ENCODE data around the gene MYO1H. TPM values are rescaled to one million over a fixed set of nuclear protein-coding genes. Genes with fewer than 3 reads are reported as not detected.

Gene MYO1H
- total RNA-seq, 4 donors from 2014 or later = not detected

DNA sequence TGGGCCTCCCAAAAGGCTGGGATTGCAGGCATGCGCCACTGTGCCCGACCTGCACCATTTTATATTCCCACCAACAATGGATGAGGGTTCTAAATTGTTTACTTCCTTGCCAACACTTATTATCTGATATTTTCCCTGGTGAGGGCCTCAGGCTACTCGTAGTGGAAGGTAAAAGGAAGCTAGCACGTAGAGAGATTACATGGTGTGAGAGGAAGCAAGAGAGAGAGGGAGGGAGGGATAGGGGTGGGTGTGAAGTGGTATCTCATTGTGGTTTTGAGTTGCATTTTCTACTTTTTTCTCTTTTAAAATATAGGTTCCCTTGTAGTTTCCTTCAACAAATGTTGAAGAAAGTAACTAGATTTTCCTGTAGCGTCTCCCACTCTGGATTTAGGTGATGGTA is 30.9 kb downstream of the MYO1H start:
- H3K27ac ChIP-seq (replicated peaks in 1 of 4) = no peak overlapping the region
- H3K9me3 ChIP-seq = no peaks in the 10 kb centered on the region
- H3K27me3 ChIP-seq = no peaks in the 10 kb centered on the region
- intact Hi-C loops (cut with DNase I) = no loop called here
- H3K4me3 ChIP-seq = no peak overlapping the region
- TF ChIP-seq POLR2A (IDR thresholded peaks at IDR 0.05; ENCODE audit: low read depth) (no peak), POLR2AphosphoS5 (IDR thresholded peaks at IDR 0.05) (no peak), EP300 (IDR thresholded peaks at IDR 0.05) (no peak)
- TF ChIP-seq, protein P1, sequence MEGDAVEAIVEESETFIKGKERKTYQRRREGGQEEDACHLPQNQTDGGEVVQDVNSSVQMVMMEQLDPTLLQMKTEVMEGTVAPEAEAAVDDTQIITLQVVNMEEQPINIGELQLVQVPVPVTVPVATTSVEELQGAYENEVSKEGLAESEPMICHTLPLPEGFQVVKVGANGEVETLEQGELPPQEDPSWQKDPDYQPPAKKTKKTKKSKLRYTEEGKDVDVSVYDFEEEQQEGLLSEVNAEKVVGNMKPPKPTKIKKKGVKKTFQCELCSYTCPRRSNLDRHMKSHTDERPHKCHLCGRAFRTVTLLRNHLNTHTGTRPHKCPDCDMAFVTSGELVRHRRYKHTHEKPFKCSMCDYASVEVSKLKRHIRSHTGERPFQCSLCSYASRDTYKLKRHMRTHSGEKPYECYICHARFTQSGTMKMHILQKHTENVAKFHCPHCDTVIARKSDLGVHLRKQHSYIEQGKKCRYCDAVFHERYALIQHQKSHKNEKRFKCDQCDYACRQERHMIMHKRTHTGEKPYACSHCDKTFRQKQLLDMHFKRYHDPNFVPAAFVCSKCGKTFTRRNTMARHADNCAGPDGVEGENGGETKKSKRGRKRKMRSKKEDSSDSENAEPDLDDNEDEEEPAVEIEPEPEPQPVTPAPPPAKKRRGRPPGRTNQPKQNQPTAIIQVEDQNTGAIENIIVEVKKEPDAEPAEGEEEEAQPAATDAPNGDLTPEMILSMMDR (IDR thresholded peaks at IDR 0.05) = no peak
- WGBS = 70% methylated on average over 5 of the region's 5 CpGs
- no peak for DNase-seq (ENCODE audit: extremely low spot score)
- H3K36me3 ChIP-seq = no peaks in the 10 kb centered on the region
- H3K4me1 ChIP-seq = no peaks in the 10 kb centered on the region

DNA sequence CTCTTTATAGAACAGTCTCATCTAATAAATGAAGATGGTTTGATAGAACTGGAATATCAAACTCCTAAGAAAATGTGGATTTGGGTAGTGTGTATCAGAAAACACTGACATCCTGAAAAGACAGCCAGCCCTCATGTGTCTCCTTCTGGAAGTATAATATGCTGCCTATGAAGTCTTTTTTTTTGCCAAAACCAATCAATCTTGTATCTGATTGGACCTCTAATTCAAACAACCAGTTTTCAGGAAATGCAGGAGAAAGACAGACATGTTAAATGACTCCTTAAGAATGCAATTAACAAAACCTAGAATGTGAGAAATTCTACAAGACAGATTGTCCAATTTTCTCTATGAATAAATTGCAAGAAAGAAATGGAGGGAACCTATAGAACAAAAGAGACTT is 34.3 kb downstream of the MYO1H start:
- Histone ChIP-seq H3K27ac (replicated peaks in 1 of 4) (no peak overlapping the region), H3K9me3 (no peaks in the 10 kb centered on the region), H3K4me3 (no peak overlapping the region), H3K27me3 (no peaks in the 10 kb centered on the region), H3K36me3 (no peaks in the 10 kb centered on the region), H3K4me1 (peaks cover 0 to 20% (median 17%) of the 10 kb centered on the region in 4 donors)
- no peak for DNase-seq (ENCODE audit: extremely low spot score)
- TF ChIP-seq POLR2AphosphoS5 (IDR thresholded peaks at IDR 0.05) = no peak
- TF ChIP-seq POLR2A (IDR thresholded peaks at IDR 0.05; ENCODE audit: low read depth) = no peak
- TF ChIP-seq, protein P1 (IDR thresholded peaks at IDR 0.05) = no peak
- no peak for TF ChIP-seq EP300 (IDR thresholded peaks at IDR 0.05)
- intact Hi-C loops (cut with DNase I) = no loop called here

DNA sequence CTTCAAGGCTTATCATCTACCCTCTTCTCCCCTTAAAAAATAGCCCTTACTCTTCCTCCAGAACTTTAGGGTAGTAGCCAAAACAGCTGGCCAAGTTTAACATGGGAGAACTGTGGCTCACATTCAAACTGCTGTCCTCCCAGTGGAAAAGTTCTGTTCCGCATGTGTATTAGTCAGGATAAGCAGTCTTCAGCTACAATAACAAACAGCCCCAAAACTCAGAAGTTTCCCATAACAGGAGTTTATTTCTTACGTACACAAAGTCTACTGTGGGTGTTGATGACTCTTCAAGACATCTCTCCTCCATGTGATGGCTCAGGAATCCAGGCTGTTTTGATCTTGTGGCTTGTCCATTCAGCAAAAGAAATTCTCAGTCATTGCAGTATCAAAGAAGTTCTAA is 35.5 kb downstream of the MYO1H start:
- peaks cover 0 to 23% (median 18%) of the 10 kb centered on the region in 4 donors for H3K4me1 ChIP-seq
- H3K9me3 ChIP-seq = no peaks in the 10 kb centered on the region
- H3K36me3 ChIP-seq = no peaks in the 10 kb centered on the region
- no peaks in the 10 kb centered on the region for H3K27me3 ChIP-seq
- DNase-seq (ENCODE audit: extremely low spot score) = no peak
- H3K4me3 ChIP-seq = no peak overlapping the region
- intact Hi-C loops (cut with DNase I) = no loop called here
- no peak overlapping the region for H3K27ac ChIP-seq (replicated peaks in 1 of 4)
- no peak for TF ChIP-seq EP300 (IDR thresholded peaks at IDR 0.05)
- no peak for TF ChIP-seq POLR2AphosphoS5 (IDR thresholded peaks at IDR 0.05)
- TF ChIP-seq, protein P1 (IDR thresholded peaks at IDR 0.05) = no peak
- no peak for TF ChIP-seq POLR2A (IDR thresholded peaks at IDR 0.05; ENCODE audit: low read depth)
- WGBS = 88% methylated on average over 2 of the region's 2 CpGs

DNA sequence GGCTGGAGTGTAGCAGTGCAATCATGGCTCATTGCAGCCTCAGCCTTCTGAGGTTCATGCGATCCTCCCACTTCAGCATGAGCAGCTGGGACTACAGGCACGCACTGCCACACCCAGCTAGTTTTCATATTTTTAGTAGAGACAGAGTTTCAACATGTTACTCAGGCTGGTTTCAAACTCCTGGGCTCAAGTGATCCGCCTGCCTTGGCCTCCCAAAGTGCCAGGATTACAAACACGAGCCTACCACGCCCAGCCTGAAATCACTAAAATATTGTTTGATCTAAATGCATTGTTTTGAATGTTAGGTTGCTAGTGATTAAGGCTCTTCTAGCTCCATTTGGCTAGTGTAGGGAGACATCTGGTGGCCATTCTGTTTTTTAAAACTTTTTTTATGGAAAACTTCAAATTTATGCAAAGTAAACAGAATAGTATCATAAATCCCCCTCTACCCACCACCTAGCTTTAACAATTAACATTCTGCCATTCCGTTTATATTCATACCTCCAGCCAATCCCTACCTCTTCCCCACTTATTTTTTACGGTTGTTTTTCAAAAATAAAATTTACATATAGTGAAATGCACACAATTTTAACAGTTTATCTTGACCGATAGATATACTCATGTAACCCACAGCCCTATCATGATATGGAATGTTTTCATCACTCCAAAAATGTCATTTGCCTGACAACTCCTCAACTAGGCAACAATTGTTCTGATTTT is 37.8 kb downstream of the MYO1H start:
- H3K4me3 ChIP-seq = no peak overlapping the region
- no peaks in the 10 kb centered on the region for H3K36me3 ChIP-seq
- no peak for DNase-seq (ENCODE audit: extremely low spot score)
- H3K9me3 ChIP-seq = no peaks in the 10 kb centered on the region
- intact Hi-C loops (cut with DNase I) = loop anchor here (1.0 kb wide), 1 partner anchor 121 kb away; no protein-coding TSS in a partner anchor
- H3K27me3 ChIP-seq = no peaks in the 10 kb centered on the region
- peak overlapping the region in 2 of 4 donors; percentile 1 to 8 for H3K27ac ChIP-seq (replicated peaks in 1 of 4)
- peaks cover 0 to 23% (median 18%) of the 10 kb centered on the region in 4 donors for H3K4me1 ChIP-seq
- TF ChIP-seq POLR2A (IDR thresholded peaks at IDR 0.05; ENCODE audit: low read depth) = no peak
- TF ChIP-seq, protein P1 (IDR thresholded peaks at IDR 0.05) = peak; percentile 43 to 58 (median 53)
- WGBS = 15% methylated on average over 8 of the region's 8 CpGs

DNA sequence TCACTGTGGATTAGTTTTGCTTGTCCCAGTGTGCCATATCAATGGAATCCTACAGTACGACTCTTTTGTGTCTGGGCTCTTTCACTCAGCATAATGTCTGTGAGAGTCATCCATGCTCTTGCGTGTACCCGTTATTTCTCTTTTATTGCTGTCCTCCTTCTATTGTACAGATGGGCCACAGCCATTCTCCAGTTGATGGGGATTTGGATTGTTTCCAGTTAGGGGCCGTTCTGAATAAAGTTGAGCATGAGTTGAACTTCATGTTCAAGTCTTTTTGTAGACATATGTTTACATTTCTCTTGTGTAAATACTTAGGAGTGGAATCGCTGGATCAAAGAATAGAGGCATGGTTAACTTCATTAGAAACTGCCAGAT is 38.3 kb downstream of the MYO1H start:
- Histone ChIP-seq H3K36me3 (no peaks in the 10 kb centered on the region), H3K27ac (replicated peaks in 1 of 4) (peak overlapping the region in 2 of 4 donors; percentile 1 to 8), H3K4me1 (peaks cover 0 to 23% (median 18%) of the 10 kb centered on the region in 4 donors), H3K27me3 (no peaks in the 10 kb centered on the region), H3K4me3 (no peak overlapping the region), H3K9me3 (no peaks in the 10 kb centered on the region)
- TF ChIP-seq POLR2A (IDR thresholded peaks at IDR 0.05; ENCODE audit: low read depth) (no peak), EP300 (IDR thresholded peaks at IDR 0.05) (no peak)
- WGBS = 15% methylated on average over 5 of the region's 5 CpGs
- no peak for DNase-seq (ENCODE audit: extremely low spot score)
- intact Hi-C loops (cut with DNase I) = no loop called here
